ENCODE measurements around the gene NES.

NES gene

GRCh38 chr1:156680056-156680455, 2.8 kb upstream of the NES start:
- DNase-seq (ENCODE audit: low spot score): no peak

GRCh38 chr1:156677616-156678596, 699 bp upstream of the NES start:
- peak; percentile 22 for DNase-seq (ENCODE audit: low spot score)

GRCh38 chr1:156676114-156676819, 940 bp downstream of the NES start:
- no peak for DNase-seq (ENCODE audit: low spot score)

- DNase-seq (ENCODE audit: low spot score): no peak
Measured at GRCh38 chr1:156675210-156676113, 1.7 kb downstream of the NES start.

- no peak for DNase-seq (ENCODE audit: low spot score)
Measured at GRCh38 chr1:156673387-156674121, 3.7 kb downstream of the NES start.

GRCh38 chr1:156671804-156672203, 5.4 kb downstream of the NES start:
- DNase-seq (ENCODE audit: low spot score): no peak

- no peak for DNase-seq (ENCODE audit: low spot score)
Measured at GRCh38 chr1:156670791-156671190, 6.4 kb downstream of the NES start.

- DNase-seq (ENCODE audit: low spot score): no peak
Measured at GRCh38 chr1:156670359-156670758, 6.8 kb downstream of the NES start.

- no peak for DNase-seq (ENCODE audit: low spot score)
Measured at GRCh38 chr1:156669794-156670193, 7.4 kb downstream of the NES start.

GRCh38 chr1:156668801-156669637, 8.2 kb downstream of the NES start:
- no peak for DNase-seq (ENCODE audit: low spot score)

GRCh38 chr1:156667968-156668709, 9.1 kb downstream of the NES start:
- no peak for DNase-seq (ENCODE audit: low spot score)

- no peak for DNase-seq (ENCODE audit: low spot score)
Measured at GRCh38 chr1:156667610-156667967, 9.6 kb downstream of the NES start.

GRCh38 chr1:156666862-156667609, 10.2 kb downstream of the NES start:
- DNase-seq (ENCODE audit: low spot score): no peak

- no peak for DNase-seq (ENCODE audit: low spot score)
Measured at GRCh38 chr1:156665539-156665938, 11.7 kb downstream of the NES start.

- no peak for DNase-seq (ENCODE audit: low spot score)
Measured at GRCh38 chr1:156664767-156665411, 12.3 kb downstream of the NES start.

- DNase-seq (ENCODE audit: low spot score): no peak
Measured at GRCh38 chr1:156664046-156664766, 13.0 kb downstream of the NES start.

- DNase-seq (ENCODE audit: low spot score): no peak
Measured at GRCh38 chr1:156663178-156663577, 14.0 kb downstream of the NES start.

- DNase-seq (ENCODE audit: low spot score): no peak
Measured at GRCh38 chr1:156662800-156663055, 14.5 kb downstream of the NES start.

Measured in CD4-positive, alpha-beta T cell treated with Interleukin-15 for 4 hours (primary cell).